Gastrocnemius medialis (tissue), 4 donors: ENCODE results near the gene GFRA1.

Experiments used
- POLR2A ChIP-seq, 2 donors: fragments of 450-650 bp; IDR thresholded peaks; one replicate each; pipeline ENCODE4 v1.6.1; 2017; ENCODE audit warnings: antibody characterized with exemption in 2 of 2, mild to moderate bottlenecking in 2 of 2, moderate library complexity in 2 of 2
- TF ChIP-seq, protein P1 (sequence below), 5 experiments: fragments of 450-650 bp in 3 of 5; fragments of 200-600 bp in 2 of 5; sonication (generic) in 2 of 5; IDR thresholded peaks in 4 of 5; conservative IDR thresholded peaks in 1 of 5; 1 replicate in 4 of 5; 2 replicates in 1 of 5; pipeline ENCODE4 v1.5.1; 2016 to 2019; ENCODE audit warnings: antibody characterized with exemption in 5 of 5, mild to moderate bottlenecking in 3 of 5, moderate library complexity in 3 of 5

DNA sequence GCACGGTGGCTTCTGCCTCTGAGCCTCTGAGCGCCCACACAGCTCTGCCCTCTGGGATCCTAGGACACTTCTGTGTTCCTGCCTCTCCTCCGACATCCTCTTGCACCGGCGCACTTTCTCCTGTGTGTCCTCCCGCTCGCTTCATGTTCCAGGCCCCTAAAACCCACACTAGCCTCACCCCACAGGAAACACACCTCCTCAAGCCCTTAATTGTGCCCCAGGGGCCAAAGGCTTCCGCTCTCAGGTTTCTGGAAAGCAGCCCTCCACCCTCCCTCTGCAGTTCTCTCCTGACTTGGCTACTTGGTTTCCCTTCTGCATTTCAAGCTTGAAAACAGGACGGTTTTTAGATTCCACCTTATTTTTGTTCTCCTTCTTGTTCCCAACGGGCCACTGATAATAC is 7.3 kb downstream of the GFRA1 start:
- TF ChIP-seq, protein P1, sequence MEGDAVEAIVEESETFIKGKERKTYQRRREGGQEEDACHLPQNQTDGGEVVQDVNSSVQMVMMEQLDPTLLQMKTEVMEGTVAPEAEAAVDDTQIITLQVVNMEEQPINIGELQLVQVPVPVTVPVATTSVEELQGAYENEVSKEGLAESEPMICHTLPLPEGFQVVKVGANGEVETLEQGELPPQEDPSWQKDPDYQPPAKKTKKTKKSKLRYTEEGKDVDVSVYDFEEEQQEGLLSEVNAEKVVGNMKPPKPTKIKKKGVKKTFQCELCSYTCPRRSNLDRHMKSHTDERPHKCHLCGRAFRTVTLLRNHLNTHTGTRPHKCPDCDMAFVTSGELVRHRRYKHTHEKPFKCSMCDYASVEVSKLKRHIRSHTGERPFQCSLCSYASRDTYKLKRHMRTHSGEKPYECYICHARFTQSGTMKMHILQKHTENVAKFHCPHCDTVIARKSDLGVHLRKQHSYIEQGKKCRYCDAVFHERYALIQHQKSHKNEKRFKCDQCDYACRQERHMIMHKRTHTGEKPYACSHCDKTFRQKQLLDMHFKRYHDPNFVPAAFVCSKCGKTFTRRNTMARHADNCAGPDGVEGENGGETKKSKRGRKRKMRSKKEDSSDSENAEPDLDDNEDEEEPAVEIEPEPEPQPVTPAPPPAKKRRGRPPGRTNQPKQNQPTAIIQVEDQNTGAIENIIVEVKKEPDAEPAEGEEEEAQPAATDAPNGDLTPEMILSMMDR (IDR thresholded peaks at IDR 0.05 in 4 of 5, conservative IDR thresholded peaks at IDR 0.05 in 1 of 5): no peak
- TF ChIP-seq POLR2A (IDR thresholded peaks at IDR 0.05): no peak
